GM12878 (cell line): ENCODE measurements around the gene PTPN18. TPM values are rescaled to one million over a fixed set of nuclear protein-coding genes. Genes with fewer than 3 reads are reported as not detected.

ENCODE experiments used
- ATAC-seq: fragments of 200-7000 bp; cut with Tn5 transposase; 3 replicates; pipeline ENCODE4 v1.9.1; 2020; ENCODE audit warnings: mild to moderate bottlenecking, moderate library complexity
- BruUV-seq: library from RNA; stranded (reverse); fragments of 400-500 nt; replicated peaks from 2 replicates; lab custom pipeline; 2021; lab: Mats Ljungman, UMichigan
- CTCF ChIA-PET: fragments of 300-600 bp; sonication (Branson Sonifier 250); formaldehyde crosslinking; extraction: SDS; loops from one replicate; lab custom pipeline; 2021; ENCODE audit warnings: inconsistent platforms; lab: Yijun Ruan, JAX
- POLR2A ChIA-PET: fragments of 350-600 bp; formaldehyde crosslinking; extraction: SDS; loops from one replicate; lab custom pipeline; 2021; ENCODE audit warnings: inconsistent platforms; lab: Charles Lee
- RAD21 ChIA-PET: fragments of 300-600 bp; sonication (Branson Sonifier 250); formaldehyde crosslinking; loops from one replicate; lab custom pipeline; 2023; ENCODE audit warnings: antibody characterized with exemption; ENCODE audit not compliant: unreplicated experiment; lab: Charles Lee
- SMC1A ChIA-PET: fragments of 300-600 bp; sonication (Branson Sonifier 250); formaldehyde crosslinking; loops from one replicate; lab custom pipeline; 2023; ENCODE audit not compliant: unreplicated experiment, uncharacterized antibody; lab: Charles Lee
- DNase-seq: peaks from one replicate; pipeline ENCODE4 v3.0.0-alpha.2; 2011; ENCODE audit warnings: low read depth, low spot score
- FAIRE-seq: peaks from 3 replicates; lab custom pipeline; 2011; peaks lifted over from hg19 to GRCh38; lab: Jason Lieb, UNC
- H2AFZ ChIP-seq: 2 replicates; pipeline ENCODE4 v1.6.0; 2011; ENCODE audit warnings: low read depth, low read length, control low read depth; ENCODE audit not compliant: control insufficient read depth
- H3K27ac ChIP-seq: 2 replicates; pipeline ENCODE4 v1.5.1; 2011; ENCODE audit warnings: control low read depth; ENCODE audit not compliant: control insufficient read depth, insufficient read depth
- H3K27me3 ChIP-seq, 2 experiments: replicated peaks in 1 of 2; 2 replicates each; pipeline versions ENCODE4 v1.6.0 to v1.6.1; 2011; ENCODE audit warnings: low read length in 1 of 2; ENCODE audit not compliant: control insufficient read depth in 2 of 2, insufficient read depth in 2 of 2
- H3K36me3 ChIP-seq, 2 experiments: 2 replicates each; pipeline ENCODE4 v1.5.1; 2011; ENCODE audit warnings: low read length in 1 of 2; ENCODE audit not compliant: control insufficient read depth in 2 of 2, insufficient read depth in 2 of 2
- H3K4me1 ChIP-seq: 2 replicates; pipeline ENCODE4 v1.6.1; 2011; ENCODE audit warnings: mild to moderate bottlenecking, low read length, moderate library complexity, mixed read lengths; ENCODE audit not compliant: control insufficient read depth, insufficient read depth
- H3K4me2 ChIP-seq: 2 replicates; pipeline ENCODE4 v1.6.0; 2011; ENCODE audit warnings: control low read depth; ENCODE audit not compliant: control insufficient read depth, insufficient read depth
- H3K4me3 ChIP-seq: fragments of 200-600 bp; sonication (generic); 2 replicates; pipeline ENCODE4 v1.5.1; 2016
- H3K79me2 ChIP-seq: 2 replicates; pipeline ENCODE4 v1.6.0; 2011; ENCODE audit warnings: low read length; ENCODE audit not compliant: control insufficient read depth, insufficient read depth
- H3K9ac ChIP-seq: 2 replicates; pipeline ENCODE4 v1.8.0; 2011; ENCODE audit warnings: low read length, control low read depth, mixed read lengths; ENCODE audit not compliant: control insufficient read depth, insufficient read depth
- H3K9me3 ChIP-seq: replicated peaks from 3 replicates; pipeline ENCODE4 v1.5.1; 2011; ENCODE audit warnings: mild to moderate bottlenecking, low read length; ENCODE audit not compliant: control insufficient read depth, insufficient read depth
- H4K20me1 ChIP-seq: 2 replicates; pipeline ENCODE4 v1.6.0; 2011; ENCODE audit not compliant: control insufficient read depth, insufficient read depth
- CBX3 ChIP-seq: fragments of 200-600 bp; sonication (generic); IDR thresholded peaks from 2 replicates; pipeline ENCODE4 v1.6.1; 2016; ENCODE audit warnings: low read depth, borderline replicate concordance
- CHD1 ChIP-seq: IDR thresholded peaks from 2 replicates; pipeline ENCODE4 v1.6.1; 2012; ENCODE audit warnings: low read depth, low read length, improper control_type of control experiment
- ETV6 ChIP-seq, 2 experiments: fragments of 450-650 bp in 1 of 2; IDR thresholded peaks in 1 of 2; conservative IDR thresholded peaks in 1 of 2; 2 replicates each; pipeline ENCODE4 v1.6.1; 2014; ENCODE audit warnings: antibody characterized with exemption in 1 of 2, borderline replicate concordance in 1 of 2, low read depth in 1 of 2, mild to moderate bottlenecking in 1 of 2, moderate library complexity in 1 of 2
- FOXM1 ChIP-seq: IDR thresholded peaks from 2 replicates; pipeline ENCODE4 v1.6.1; 2012; ENCODE audit warnings: low read depth, mild to moderate bottlenecking, inconsistent platforms, low read length, moderate library complexity
- HDAC6 ChIP-seq: fragments of 200-600 bp; sonication (generic); IDR thresholded peaks from one replicate; pipeline ENCODE4 v1.8.0; 2017; ENCODE audit warnings: antibody characterized with exemption; ENCODE audit not compliant: unreplicated experiment
- IRF5 ChIP-seq: fragments of 450-650 bp; IDR thresholded peaks from 2 replicates; pipeline ENCODE4 v1.6.1; 2017; ENCODE audit warnings: borderline replicate concordance
- LARP7 ChIP-seq: fragments of 450-650 bp; IDR thresholded peaks from 2 replicates; pipeline ENCODE4 v1.6.1; 2017; ENCODE audit warnings: mild to moderate bottlenecking
- MEF2B ChIP-seq: fragments of 450-650 bp; IDR thresholded peaks from 2 replicates; pipeline ENCODE4 v1.6.1; 2018; ENCODE audit warnings: mild to moderate bottlenecking, moderate library complexity; ENCODE audit not compliant: partially characterized antibody, poor library complexity, severe bottlenecking
- MLLT1 ChIP-seq: fragments of 450-650 bp; IDR thresholded peaks from 2 replicates; pipeline ENCODE4 v1.6.1; 2016; ENCODE audit warnings: mild to moderate bottlenecking
- MTA3 ChIP-seq: IDR thresholded peaks from 2 replicates; pipeline ENCODE4 v1.6.1; 2012; ENCODE audit warnings: low read length, inconsistent platforms, borderline replicate concordance
- MYB ChIP-seq: fragments of 150-350 bp; IDR thresholded peaks from 2 replicates; pipeline ENCODE4 v1.6.1; 2014; ENCODE audit warnings: mild to moderate bottlenecking, low read depth, low read length, borderline replicate concordance
- NBN ChIP-seq: fragments of 450-650 bp; IDR thresholded peaks from 2 replicates; pipeline ENCODE4 v1.6.1; 2016
- NFYA ChIP-seq: IDR thresholded peaks from 2 replicates; pipeline ENCODE4 v1.6.1; 2011; ENCODE audit warnings: low read depth, mild to moderate bottlenecking, low read length, improper control_type of control experiment, borderline replicate concordance
- POLR2A ChIP-seq: IDR thresholded peaks from 2 replicates; pipeline ENCODE4 v1.6.1; 2011; ENCODE audit warnings: low read depth, mild to moderate bottlenecking, low read length
- RAD51 ChIP-seq: fragments of 450-650 bp; IDR thresholded peaks from 2 replicates; pipeline ENCODE4 v1.6.1; 2016; ENCODE audit warnings: moderate library complexity, mild to moderate bottlenecking, inconsistent platforms
- RCOR1 ChIP-seq: conservative IDR thresholded peaks from 2 replicates; pipeline ENCODE4 v1.6.1; 2012; ENCODE audit warnings: low read depth, low read length, improper control_type of control experiment
- SIX5 ChIP-seq: IDR thresholded peaks from 2 replicates; pipeline ENCODE4 v1.6.1; 2011; ENCODE audit warnings: mild to moderate bottlenecking, low read depth, low read length, moderate library complexity; ENCODE audit not compliant: severe bottlenecking
- SRF ChIP-seq, 2 experiments: IDR thresholded peaks; 2 replicates each; pipeline ENCODE4 v1.6.1; 2011; ENCODE audit warnings: low read depth in 2 of 2, low read length in 2 of 2, mild to moderate bottlenecking in 1 of 2, moderate library complexity in 1 of 2
- TCF3 ChIP-seq: IDR thresholded peaks from 2 replicates; pipeline ENCODE4 v1.6.1; 2012; ENCODE audit warnings: low read depth, mild to moderate bottlenecking, low read length, borderline replicate concordance; ENCODE audit not compliant: insufficient read depth
- WGBS: methylation state at CpG from one replicate; pipeline ENCODE4 v1.1.6; 2016; ENCODE audit warnings: low lambda C conversion rate; ENCODE audit not compliant: insufficient replicate concordance, insufficient coverage; ENCODE audit errors: missing lambda C conversion rate; 5-methylcytosine and 5-hydroxymethylcytosine counted together
- in situ Hi-C: fragments of 300-500 bp; cut with MboI; formaldehyde crosslinking; loops from 9 replicates; pipeline ENCODE4 v1.14.3; 2018; ENCODE audit warnings: mixed read lengths
- intact Hi-C: fragments of 100-400 bp; cut with micrococcal nuclease; formaldehyde crosslinking; loops from one replicate; pipeline ENCODE4 v1.14.2; 2022; ENCODE audit not compliant: unreplicated experiment
- polyA plus RNA-seq, 11 experiments: library from polyadenylated mRNA; depleted of rRNA in 4 of 11; unstranded in 6 of 11; stranded (reverse) in 5 of 11; fragments of >200 nt; fragmentation: Nextera tagmentation in 4 of 11; fragmentation: Illumina TruSeq in 1 of 11; extraction: Ambion mirVana in 4 of 11; extraction: Trizol in 1 of 11; gene quantifications; 1 replicate in 1 of 11; 2 replicates in 10 of 11; pipeline versions ENCODE4 v1.2.1 to v1.2.3, GENCODE V29; 2011 to 2016; ENCODE audit warnings: inconsistent platforms in 2 of 11, missing spikeins in 2 of 11, low read depth in 1 of 11
- total RNA-seq, 4 experiments: library from RNA; depleted of rRNA in 3 of 4; stranded (reverse); fragments of >200 nt in 3 of 4; fragmentation: Illumina TruSeq in 1 of 4; extraction: Trizol in 1 of 4; gene quantifications; 2 replicates each; pipeline versions ENCODE4 v1.2.1 to v1.2.3, GENCODE V29; 2013 to 2021

The PTPN18 gene
- total and polyA plus RNA-seq, 10 of the 15 experiments (the other 5 are each of a cell fraction or from before 2014, with no cell fraction given), result 14.8 to 89.9 (median 43.4) TPM

- RAD21 ChIA-PET, result interaction anchor here (0.7 to 2.4 kb wide), 8 partner anchors 12 to 192 kb away, joined by 3 to 34 read pairs (median 5); partner anchors contain the start of genes IMP4 and SMPD4
- Histone ChIP-seq H3K27me3 (no peaks in the 10 kb centered on the region), H3K27ac (peak overlapping the region; percentile 90), H3K4me2 (peak overlapping the region; percentile 70), H3K9ac (peak overlapping the region; percentile 92), H4K20me1 (no peaks in the 10 kb centered on the region), H3K36me3 (peaks cover 0 to 8% of the 10 kb centered on the region in 2 experiments; a peak in 2 of 4 replicates), H3K4me1 (peaks cover 40% of the 10 kb centered on the region), H2AFZ (peak overlapping the region; percentile 93), H3K9me3 (no peaks in the 10 kb centered on the region), H3K79me2 (peaks cover 46% of the 10 kb centered on the region), H3K4me3 (peak overlapping the region; percentile 94)
- TSS peak; percentile 76 for BruUV-seq
- SMC1A ChIA-PET, result interaction anchor here (1.2 to 1.7 kb wide), 8 partner anchors 10 to 36 kb away, joined by 3 to 19 read pairs (median 4); partner anchors contain the start of gene IMP4
- FAIRE-seq, result no peak
- ATAC-seq, result peak; percentile 2
- intact Hi-C loops (loop anchor here (1.0 to 10.0 kb wide), 3 partner anchors 18 to 52 kb away; partner anchors contain the start of gene IMP4), in situ Hi-C loops (no loop called here)
- POLR2A ChIA-PET, result interaction anchor here (0.6 to 1.8 kb wide), 10 partner anchors 9 to 192 kb away, joined by 3 to 10 read pairs (median 4); partner anchors contain the start of gene IMP4
- CTCF ChIA-PET, result interaction anchor here (0.5 to 2.6 kb wide), 21 partner anchors 9 to 707 kb away, joined by 3 to 34 read pairs (median 4); partner anchors contain the start of genes IMP4 and PTPN18
- 11% methylated on average over 24 of the region's 24 CpGs for WGBS
- no peak for DNase-seq
- TF ChIP-seq MYB, result no peak
- TF ChIP-seq FOXM1, result no peak
- TF ChIP-seq POLR2A, result no peak
- no peak for TF ChIP-seq IRF5
- peak; percentile 0; the same call in 1 of the 2 replicates for TF ChIP-seq LARP7
- no peak for TF ChIP-seq RAD51
- no peak for TF ChIP-seq HDAC6
- TF ChIP-seq TCF3, result no peak
- TF ChIP-seq NFYA, result no peak
- no peak for TF ChIP-seq SRF (IDR thresholded peaks at IDR 0.05; ENCODE audit: low read depth in 2 of 2, low read length in 2 of 2)
- TF ChIP-seq CHD1, result peak; percentile 5; the same call in 1 of the 2 replicates
- TF ChIP-seq MTA3, result no peak
- TF ChIP-seq MLLT1, result peak; percentile 39; the same call in 1 of the 2 replicates
- TF ChIP-seq CBX3, result no peak
- TF ChIP-seq MEF2B, result no peak
- no peak for TF ChIP-seq ETV6 (conservative IDR thresholded peaks at IDR 0.05 in 1 of 2, IDR thresholded peaks at IDR 0.05 in 1 of 2; ENCODE audit: borderline replicate concordance in 1 of 2, low read depth in 1 of 2)
- 0 out of 2 replicates have a peak, but pooled peaks have one; percentile 41 for TF ChIP-seq NBN
- TF ChIP-seq SIX5, result no peak
- TF ChIP-seq RCOR1, result no peak
Observed at GRCh38 chr2:130372833-130373807, 17.3 kb downstream of the PTPN18 start.
